GM03348 (cell line): Measurements from ENCODE around the gene RRP36.
"Not testable (repeated sequence)": the region's sequence is repeated elsewhere in the genome, so short reads cannot be mapped to it uniquely, and the experiment has no call there.

Experiments used
- DNase-seq: peaks from one replicate; pipeline ENCODE4 v3.0.0; 2012; ENCODE audit warnings: low spot score

The RRP36 gene

DNA sequence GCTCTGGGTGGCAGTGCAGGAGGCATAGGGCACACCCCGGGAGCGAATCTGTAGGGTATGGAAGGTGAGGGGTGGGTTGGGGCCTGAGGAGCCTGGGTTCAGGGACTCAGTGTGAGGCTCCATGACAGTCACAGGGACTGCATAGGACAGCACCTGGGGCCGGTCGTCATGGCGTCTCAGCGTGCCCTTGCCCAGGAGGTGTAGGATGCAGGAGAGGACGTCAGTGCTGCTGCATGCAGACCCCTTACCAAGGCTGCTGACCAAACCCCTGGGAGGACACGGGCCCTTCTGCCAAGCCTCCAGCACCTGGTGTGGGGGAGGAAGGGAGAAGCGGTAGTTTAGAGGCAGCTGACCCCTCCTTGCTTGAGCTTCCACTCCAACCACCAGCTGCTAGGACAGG is 16.3 kb downstream of the RRP36 start:
- DNase-seq = no peak

DNA sequence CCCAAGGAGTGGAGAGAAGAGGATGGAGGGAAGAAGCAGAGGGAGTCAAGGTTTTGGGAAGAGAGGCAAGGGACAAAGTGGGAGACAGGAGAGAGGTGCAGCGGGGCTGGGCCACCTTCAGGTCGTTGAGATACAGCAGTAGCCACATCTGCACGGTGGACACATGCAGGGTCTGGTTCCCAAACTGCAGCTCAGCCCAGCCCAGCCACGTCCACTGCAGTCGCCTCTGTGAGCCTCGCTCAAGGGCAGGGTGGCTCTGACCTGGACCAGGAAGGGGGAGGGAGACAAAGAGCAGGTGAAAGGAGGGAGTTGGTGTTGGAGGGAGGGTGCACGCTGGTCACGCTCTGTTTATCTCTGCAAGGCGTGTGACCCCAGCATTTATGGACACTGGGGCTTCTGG is 17.3 kb downstream of the RRP36 start:
- no peak for DNase-seq

DNA sequence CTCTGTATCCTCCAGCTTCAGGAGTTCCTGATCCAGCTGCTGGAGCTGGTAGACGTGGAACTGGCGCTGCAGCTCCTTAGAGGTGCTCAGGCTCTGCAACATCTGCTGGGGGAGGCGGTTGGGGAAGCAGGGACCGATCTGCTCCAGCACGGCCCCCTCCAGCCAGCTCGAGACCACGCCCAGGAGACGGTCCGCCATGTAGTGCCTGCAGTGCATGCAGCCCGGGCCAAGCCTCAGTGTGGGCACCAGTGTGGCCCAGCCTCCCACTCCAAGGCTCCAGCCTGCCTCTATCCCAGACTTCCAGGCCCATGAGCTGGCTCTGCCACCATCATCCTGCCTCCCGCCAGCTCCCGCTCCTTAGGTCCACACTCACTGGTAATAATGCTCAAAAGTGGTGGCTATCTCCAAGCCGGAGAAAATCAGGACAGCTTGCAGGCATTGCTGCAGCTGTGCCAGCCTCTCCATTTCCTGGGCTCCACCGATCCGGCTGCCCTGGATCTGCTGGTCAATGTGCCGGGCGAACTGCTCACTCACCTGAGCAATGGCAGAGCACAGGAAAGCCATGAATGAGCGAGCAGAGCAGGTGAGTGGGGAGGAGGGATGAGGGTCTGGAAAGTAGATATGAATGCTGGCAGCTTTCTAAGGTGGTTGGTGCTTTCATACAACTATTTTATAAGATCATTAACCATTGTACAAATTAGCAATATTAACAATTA is 19.3 kb downstream of the RRP36 start:
- DNase-seq = no peak

DNA sequence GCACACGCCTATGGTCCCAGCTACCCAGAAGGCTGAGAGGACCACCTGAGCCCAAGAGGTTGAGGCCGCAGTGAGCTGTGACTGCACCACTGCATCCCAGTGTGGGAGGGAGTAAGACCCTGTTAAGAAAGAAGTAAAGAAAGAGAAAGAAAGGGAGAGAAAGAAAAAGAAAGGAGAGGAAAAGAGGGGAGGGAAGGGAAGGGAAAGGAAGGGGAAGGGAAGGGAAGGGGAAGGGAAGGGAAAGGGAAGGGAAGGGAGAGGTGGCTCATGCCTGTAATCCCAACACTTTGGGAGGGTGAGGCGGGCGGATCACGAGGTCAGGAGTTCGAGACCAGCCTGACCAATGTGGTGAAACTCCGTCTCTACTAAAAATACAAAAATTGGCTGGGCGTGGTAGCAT is 20.1 kb downstream of the RRP36 start:
- not testable (repeated sequence) for DNase-seq

DNA sequence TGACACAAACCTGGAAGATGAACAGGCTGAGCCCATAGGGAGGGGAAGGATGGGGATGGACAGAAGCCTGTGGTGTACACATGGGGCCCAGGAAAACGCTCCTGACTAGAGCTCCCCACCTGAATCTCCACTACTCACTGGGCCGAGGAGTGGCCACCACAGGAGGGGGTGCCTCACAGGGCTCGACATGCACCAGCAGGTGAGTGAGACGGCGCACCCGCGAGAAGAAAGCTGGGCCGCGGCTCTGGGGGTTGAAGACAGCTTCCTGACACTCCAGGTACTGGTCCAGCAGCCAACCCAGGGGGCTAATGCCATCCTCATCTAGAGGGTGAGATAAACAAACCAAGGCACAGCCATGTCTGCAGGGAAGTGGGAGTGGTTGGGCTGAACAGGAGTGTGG is 21.9 kb downstream of the RRP36 start:
- no peak for DNase-seq

DNA sequence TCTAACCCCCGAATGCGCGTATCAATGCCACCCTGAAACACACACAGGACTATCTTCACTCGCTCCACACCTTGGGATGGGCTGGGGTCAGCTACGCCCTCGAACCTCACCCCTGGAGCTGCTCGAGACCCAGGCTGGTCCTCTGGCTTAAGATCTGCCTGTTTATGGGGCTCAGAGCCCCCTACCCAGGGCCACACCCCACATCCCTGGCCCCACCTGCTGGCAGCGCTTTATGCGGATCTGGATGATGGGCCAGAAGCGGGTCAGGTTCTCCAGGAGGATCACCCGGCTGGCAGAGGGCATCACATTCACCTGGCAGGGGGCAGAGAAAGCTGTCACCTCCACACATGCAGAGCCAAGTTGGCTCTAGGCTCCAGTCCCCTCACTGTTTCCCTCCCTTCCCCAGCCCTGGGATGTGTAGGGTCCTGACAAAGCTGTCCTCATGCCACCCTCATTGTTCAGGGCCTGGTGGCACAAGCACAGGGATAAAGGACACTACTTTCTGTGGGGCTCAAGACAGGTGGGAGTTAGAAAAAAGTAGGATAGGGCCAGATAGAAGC is 24.0 kb downstream of the RRP36 start:
- DNase-seq = no peak

DNA sequence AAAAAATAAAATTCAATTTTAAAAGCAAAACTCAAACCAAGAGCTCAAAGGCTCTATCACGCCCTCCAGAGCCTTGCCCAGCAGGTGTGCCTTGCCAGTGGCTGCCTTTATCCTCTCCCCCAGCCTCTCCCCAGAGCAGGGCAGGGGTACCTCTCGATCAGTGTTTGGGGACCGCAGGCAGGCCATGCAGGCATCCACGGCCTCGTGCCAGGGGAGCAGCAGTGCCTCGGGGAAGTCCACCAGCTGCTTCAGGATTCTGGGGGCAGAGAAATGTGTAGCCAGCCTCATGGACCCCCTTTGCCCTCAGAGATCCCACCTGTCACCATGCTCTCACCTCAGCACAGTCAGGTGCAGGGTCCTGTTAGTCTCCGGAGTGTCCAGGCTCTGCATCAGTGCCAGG is 26.6 kb downstream of the RRP36 start:
- no peak for DNase-seq

DNA sequence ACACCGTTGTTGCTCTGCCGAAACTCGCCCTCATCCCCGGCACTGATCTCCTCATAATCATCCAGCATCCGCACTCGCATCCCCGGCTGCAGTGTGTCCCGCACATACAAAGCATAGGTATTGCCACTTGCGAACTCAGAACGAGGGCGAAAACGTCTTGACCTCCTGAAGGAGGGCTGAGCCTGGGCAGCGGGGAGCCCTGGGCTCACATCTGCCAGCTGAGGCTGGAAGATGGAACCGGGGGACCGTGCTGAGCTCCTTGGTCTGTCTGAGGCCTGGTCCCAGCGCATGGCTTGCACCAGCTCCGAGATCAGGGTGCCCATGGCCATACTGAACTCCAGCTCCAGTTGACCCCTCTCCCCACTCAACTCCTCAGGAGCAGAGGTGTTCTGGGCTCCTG is 29.6 kb downstream of the RRP36 start:
- DNase-seq = no peak

DNA sequence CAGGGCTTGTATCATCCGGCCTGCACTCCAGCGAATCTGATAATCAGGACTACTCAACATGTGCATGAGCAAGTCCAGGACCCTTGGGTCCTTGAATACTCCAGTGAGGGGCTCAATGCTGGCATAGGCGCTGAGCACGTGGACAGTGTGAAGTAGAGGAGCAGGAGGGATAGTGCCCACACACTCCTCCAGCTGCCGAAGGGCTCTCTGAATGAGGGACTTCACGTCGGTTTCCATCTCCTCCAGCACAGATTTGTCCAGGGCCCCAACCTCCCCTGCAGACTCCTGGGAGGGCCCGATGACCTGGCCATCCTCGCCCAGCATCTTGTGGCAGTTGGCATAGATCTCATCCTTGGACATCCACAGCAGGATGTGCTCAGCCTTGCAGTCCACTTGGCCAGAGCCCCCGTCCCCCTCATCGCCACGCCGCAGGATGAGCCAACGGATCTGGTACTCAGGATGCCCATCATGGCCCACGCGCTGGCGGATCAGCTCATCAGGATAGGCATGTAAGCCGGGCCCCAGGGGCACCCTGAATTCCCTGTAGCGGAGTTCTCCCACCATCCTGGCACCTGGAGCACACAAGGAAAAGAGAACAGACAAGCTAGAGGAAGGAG is 30.9 kb downstream of the RRP36 start:
- DNase-seq = no peak

DNA sequence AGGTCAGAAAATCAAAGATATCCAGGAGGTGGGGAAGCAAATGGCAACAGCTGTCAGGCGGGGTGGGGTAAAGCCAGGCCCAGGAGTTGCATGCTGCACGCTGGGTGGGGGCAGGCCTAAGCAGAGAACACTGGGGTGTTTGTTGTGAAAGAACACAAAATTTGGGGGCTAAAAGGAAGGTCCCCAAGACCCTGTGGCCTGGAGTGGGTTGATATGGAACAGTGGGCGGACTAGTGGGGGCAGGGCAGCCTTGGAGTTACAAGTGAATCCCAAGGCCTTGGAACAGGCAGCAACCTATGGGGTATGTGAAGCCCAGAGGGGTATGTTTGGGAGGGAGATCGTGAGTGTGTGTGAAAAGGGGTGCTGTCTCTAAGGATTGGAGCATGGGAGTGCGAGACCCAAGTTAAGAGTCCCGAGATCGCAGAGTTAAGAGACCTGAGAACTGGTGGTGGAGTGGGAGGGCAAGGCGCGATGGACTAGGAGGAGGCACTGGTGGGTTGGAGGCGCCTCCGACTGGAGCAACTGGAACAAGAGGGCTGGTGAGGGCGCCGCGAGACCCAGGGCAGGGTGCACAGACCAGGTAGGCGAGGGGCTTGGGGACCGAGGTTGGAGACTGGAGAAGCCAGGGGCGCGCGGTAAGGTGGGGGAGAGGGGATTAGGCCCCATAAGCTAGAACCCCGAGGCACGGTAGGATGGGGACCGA is 31.6 kb downstream of the RRP36 start:
- peak; percentile 53 for DNase-seq

DNA sequence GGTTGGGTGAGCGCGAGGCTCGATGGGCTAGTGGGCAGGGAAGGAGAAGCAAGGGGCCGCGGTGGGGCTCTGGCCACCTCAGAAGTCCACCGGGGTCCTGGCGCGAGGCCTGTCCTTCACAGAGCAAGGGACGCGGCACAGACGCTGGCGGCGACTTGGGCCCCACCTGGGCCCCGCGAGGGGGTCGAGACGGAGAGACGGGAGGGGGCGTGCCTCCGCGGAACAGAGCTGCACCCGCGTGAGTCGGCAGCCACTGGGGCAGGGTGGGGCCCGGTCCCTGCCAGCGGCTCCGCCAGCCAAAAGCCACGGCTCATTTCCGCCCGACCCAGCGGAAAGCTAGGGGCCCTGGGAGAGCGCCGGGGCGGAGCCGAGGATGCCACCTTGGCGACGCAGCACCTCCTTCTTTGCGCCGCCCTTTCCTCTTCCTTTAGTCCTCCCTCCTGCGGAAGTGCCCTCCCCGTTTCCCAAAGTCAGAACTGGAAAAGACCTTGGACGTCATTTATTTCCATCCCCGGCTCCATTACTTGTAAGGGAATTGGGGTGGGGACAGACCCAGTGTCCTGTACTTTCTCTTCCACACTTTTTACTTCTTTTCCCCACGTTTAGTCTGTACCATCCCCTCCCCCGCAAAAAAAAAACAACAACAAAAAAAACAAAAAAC is 32.3 kb downstream of the RRP36 start, which contains the start of gene CUL7:
TSS of gene CUL7 (minus strand) at position 307 of the 661 bp plus-strand sequence. CDS start 1,063 bp downstream, outside the sequence.
- DNase-seq = peak; percentile 99

DNA sequence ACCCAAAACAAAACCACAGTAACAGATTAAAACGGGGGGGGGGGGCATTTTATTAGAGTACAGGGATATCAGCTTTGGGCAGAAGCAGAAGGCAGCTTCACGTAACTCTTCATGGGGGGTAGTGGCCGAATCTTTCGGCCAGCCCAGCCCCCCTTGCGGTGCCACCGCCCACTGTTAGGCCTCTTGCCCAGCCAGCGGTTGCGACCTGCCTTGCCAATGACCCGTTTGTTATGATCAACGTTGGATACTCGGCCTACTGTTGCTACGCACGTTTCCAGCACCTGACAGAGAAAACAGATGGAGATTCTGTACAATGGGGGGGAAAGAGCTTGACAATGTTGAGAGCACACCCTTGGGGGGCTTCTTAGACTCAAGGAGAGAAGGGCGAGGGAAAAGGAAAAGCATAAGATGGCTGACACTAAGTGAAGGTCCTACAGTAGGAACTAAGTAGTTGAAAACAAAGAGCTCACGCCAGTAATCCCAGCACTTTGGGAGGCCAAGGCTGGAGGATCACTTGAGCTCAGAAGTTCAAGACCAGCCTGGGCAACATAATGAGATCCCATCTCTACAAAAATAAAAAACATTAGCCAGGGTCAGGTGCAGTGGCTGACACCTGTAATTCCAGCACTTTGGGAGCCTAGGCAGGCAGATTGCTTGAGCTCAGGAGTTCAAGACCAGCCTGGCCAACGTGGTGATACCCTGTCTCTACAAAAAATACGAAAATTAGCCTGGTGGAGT is 33.0 kb downstream of the RRP36 start:
- DNase-seq = no peak

DNA sequence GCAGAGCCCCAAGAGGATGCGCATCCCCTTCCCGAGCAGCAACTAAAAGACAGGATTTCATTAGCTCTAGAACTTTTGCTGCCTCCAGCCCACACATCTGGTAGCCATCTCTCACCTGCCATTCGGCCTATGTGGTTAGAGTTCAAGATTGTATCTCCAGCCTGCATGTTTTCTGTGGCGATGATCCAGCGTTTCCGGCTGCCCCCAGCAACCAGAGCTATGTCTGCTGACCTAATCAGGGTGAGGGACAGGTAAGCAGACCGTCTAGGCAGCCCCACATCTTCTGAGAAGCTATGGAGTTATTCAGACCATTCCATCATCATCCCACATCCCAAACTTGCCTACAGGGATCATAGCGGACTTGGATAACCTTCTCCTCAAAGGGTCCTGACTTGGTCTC is 34.5 kb downstream of the RRP36 start:
- DNase-seq = no peak

DNA sequence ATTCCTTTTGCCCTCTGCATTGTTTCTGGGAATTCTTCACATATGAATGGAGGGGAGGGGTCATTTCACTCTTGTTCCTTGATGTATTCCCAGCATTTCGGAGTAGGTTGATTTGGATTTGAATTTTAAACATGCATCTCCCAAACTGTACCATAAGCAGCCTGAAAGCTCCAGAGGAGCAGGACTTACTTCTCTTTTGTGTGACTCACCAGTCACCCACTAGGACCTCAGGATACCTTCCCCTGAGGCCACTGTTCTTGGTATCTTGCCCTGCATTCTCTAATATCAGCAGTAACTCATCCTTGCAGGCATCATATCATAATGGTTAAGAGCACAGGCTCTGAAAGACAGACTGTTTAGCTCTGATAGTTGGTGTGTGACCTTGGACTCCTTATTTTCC is 37.1 kb downstream of the RRP36 start:
- no peak for DNase-seq

DNA sequence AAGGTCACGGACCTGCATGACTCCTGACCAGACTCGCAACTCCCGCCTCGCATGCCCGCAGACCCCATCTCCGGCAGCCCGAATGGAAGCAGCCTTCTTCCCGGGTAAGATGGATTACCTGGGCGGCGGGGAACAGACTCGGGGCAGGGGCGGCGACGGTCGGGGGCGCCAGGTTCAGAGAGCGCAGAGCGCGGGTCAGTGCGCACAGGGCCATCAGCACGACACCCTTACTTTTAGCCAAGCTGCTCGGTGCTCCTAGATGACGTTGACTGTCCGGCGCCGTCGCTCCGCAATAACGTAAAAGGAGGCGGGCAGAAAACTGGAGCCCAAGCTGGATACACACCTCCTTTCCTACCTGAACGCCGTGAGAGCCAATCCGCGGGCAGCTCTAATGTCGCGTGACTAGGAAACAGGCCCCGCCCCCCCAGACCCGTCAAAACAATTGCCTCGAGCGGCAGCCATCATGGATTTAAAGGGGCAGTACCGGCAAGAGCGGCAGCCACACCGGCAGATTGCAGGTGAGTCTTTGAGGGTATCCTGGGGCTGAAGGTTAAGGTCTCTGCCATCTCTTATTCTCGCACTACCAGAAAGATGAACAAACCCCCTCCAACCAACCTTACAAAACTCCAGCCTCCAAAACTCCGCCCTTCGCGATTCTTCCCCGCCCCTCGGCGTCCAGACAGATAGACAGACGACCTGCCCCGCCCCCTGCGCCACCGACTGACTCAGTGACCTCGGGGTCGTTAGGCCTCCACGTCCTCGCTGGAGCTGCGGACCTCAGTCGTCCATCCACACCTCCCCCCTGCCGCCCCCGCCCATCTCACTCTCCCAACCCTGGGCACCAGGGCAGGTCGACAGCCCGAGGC is 38.0 kb downstream of the RRP36 start, which contains the start of the genes KLC4 and MRPL2:
TSS of gene KLC4 (plus strand) at position 464 of the 866 bp plus-strand sequence. CDS start 1,705 bp downstream, outside the sequence.
TSS of gene MRPL2 (minus strand) at position 267 of the 866 bp plus-strand sequence. CDS start at position 214, 53 bp downstream.
- DNase-seq = peak; percentile 99

DNA sequence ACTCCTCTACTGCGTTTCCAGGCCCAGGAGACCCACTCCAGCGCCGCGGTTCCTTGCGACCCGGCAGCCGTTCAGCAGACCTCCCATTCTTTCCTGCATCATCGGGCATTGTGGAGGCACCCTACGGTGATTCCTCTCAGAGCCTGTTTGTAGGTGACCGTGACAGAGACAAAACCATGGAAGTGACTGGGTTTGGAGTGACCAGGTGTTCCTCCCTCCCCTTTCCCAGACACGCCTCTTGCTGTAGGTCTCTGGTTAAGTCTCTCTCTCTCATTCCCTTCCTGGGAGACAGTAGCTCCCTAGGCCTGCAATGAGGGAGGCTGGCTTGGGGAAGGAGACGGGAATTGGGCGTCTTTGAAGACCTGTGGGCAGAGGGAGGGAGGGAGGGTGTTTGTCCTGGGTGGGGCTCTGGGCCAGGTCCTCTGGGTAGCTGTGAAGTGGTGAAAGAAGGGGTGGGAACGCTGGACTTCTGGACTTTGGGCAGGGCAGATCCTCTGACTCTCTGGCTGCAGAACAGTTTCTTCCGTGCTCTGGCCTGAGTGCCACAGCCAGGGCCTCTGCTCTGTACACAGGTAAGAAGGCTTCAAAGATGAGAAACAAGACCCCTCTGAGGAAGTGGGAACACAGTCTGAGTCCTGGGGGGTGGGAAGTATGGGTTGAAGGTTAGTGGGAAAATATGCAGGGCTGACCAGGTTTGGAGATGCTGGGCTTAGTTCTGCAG is 38.8 kb downstream of the RRP36 start:
- DNase-seq = peak; percentile 25

DNA sequence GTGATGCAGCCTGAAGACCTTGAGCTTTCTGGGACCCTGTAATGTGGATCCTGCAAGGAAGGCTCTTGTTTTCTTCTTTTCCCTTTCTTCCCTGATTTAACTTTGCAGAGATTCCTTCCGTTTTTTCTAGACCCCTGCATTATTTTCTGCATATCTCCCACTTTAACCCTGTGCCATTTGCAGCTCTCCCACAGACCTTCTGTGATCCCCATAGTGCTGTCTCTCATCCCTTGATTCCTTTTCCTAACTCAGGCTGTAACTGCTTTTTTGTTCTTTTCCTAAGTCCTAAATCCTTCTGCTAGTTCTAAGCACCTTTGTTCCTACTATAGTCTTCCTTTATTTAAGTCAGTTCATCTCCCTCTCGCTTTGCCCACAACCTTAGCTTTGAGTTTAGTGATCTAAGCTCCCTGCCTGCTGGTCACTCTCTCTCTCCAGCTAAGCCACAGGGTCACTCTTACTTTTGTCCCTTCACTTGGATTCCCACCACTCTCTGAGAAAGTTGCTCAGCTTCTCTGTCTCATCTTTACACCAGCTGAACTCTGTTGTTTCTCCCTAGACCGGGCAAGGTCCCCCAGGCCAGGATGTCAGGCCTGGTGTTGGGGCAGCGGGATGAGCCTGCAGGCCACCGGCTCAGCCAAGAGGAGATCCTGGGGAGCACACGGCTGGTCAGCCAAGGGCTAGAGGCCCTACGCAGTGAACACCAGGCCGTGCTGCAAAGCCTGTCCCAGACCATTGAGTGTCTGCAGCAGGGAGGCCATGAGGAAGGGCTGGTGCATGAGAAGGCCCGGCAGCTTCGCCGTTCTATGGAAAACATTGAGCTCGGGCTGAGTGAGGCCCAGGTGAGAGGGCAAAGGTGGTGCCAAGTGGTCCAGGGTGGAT is 39.6 kb downstream of the RRP36 start:
- DNase-seq = no peak

DNA sequence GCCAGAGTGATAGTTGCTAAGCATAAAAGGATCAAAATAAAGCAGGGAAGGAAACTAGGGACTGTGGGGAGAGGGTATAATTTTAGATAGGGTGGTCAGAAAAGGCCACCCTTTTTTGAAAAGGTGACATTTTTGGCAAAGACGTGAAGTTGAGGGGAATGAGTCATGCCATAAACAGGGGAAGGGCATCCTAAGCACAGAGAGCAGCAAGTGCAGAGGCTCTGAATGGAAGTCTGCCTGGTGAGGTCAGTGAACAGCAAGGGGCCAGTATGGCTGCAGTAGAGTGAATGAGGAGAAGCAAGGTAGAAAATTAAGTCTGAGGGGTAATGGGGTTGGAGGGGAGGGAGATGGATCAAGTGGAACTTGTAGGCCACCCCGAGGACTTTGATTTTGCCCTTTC is 40.4 kb downstream of the RRP36 start:
- DNase-seq = no peak

DNA sequence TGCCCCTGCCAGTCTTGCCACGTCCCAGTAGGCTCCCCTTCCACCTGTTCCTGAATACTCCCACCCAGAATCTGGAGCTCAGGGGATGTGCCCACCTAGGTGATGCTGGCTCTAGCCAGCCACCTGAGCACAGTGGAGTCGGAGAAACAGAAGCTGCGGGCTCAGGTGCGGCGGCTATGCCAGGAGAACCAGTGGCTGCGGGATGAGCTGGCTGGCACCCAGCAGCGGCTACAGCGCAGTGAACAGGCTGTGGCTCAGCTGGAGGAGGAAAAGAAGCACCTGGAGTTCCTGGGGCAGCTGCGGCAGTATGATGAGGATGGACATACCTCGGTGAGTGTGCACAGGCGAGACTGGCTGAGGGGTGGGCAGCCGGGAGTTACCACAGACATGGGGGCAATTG is 41.4 kb downstream of the RRP36 start:
- DNase-seq = no peak
